HG03064 (cell line): Measurements from ENCODE around the gene TNIK.

ENCODE experiments used
- ATAC-seq: cut with Tn5 transposase; IDR thresholded peaks from one replicate; pipeline ENCODE4 v1.9.1; 2021; ENCODE audit warnings: low read depth; ENCODE audit not compliant: unreplicated experiment

Gene TNIK

DNA sequence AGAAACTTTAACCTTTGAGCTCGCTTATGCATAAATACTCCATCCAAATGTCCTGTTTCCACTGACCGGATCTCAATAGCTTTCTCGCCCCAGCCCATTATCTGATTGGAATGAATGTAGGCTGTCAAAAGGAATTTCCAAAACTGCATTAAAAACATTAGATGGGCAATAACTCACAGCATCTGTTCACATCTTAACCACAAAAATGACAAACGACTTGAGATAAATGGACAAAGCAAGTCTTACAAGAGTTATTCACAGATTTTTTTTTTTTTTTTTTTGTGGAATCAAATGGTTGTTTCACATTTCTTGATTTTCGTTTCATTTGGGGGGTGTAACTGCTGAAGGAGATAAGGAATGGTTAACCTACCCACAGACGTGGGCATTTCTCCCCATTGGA lies 394.0 kb downstream of the TNIK start:
- no peak for ATAC-seq

DNA sequence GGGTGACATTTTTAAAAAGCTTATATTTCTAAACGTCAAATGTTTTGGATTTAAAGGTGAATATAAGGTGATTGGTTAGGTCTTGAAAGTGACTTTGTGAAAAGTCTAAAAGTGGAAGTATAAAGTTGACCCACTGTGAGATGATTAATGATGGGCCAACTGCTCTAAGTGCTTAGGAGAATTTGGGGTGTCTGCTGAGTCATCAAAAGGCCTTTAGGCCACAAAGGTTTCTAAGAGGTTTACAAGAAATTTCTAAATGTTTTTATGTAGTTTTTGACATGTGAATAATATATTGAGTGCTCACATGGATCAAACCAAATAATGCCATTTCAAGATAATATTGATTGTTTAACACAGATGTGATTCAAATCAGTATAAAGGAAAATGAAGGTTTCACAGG lies 394.5 kb downstream of the TNIK start:
- ATAC-seq: no peak

DNA sequence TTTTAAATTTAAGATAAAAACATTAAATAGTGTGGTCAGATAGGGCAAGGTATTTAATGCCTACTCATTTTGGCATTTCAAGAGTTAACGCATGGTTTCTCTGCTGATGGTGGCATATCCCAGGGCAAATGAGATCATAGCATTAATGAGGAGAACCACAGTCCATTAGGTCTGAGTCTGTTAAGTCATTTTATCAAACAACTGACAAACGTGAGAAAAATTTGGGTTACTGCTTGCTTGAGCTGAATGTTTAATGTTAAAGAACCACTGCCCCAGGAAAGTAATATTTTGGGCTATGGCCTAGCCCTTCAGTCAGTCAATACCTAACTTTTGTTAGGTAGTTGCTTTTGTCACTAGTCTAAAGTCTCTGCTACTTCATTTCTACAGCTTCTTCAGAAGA lies 395.7 kb downstream of the TNIK start:
- ATAC-seq: no peak

DNA sequence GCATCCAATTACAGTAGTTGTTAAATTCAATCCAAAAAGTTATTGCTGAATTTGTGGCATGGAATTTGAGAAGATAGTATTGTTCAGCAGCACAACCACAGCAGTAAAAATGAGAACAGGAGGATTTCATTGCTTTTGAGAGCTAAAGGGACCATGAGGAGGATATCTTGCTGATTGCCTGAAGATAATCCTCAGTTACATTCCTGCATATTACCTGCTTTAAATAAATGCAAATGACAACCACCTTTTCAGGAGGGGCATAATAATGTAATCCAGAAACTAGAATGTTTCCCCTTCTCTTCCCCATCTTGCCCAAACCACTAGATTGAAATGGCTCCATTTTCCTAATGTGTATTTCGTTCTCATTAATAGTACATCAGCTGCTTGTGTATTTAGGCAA lies 398.5 kb downstream of the TNIK start:
- no peak for ATAC-seq

DNA sequence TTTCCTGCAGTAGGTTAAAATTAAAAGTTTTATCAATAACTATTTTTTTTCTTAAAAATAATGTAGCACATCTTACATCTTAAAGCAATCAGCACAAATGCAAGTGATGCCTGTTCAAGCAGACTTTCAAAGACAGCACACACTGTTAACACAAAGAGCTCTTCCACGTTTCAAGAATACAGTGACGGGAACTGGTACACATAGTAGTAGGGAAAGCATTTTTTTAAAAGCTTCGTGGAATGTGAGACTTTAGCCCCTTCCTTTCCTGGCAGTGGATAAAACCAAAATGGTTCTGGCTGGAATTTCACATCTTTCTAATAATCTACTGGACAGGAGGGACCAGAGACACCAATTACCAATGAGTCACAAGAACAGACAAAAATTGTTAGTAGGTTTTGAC lies 400.2 kb downstream of the TNIK start:
- no peak for ATAC-seq

DNA sequence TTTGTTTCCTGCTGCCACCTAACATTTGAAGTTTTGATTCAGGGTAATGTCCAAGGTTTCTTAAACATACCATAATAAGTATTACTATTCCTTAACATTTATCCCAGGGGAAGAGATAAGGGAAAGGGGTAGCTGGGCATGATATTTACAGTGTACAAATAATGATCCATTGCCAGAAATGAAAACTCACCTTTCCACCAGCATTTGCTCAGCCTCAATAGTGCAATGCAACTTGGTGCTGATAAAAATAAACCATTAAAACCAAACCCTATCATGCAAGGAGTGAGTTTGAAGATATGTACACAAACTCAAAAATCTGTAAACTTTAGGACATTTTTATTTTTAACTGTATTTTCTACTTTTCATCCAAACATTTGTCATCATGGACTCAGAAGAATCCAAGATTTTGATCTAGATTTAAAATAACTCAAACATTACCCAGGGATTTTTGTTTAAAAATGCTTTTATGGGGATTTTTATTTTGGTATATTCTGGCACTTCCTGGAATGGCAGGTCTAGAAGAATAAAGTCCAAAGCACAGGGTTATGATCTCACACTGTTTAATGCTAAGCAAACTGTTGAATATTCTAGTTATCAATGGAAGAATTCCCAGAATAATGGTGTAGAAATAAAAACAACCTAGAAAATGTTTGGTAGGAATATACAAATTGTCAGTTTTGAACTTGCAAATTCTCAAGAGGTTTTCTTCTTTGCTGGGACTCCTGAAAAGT lies 401.2 kb downstream of the TNIK start:
- ATAC-seq: no peak

DNA sequence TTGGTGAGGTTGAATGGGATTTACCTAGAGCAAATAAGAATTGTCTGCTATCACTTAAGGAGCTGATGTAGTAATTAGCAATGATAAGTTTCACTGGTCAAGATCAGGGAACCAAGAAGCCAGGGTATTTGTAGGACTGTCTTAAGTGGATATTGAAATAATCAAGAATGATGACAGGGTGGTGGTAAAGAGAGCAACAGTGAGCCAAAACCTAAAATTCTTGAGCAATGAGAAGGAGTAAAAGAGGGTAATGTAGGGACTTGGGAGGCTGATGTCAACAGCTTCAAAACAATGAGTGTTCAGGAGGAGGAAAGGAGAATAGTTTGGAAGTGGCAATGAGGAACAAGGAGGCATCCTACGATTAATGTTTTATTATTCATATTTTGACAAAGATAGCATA lies 402.1 kb downstream of the TNIK start:
- no peak for ATAC-seq

DNA sequence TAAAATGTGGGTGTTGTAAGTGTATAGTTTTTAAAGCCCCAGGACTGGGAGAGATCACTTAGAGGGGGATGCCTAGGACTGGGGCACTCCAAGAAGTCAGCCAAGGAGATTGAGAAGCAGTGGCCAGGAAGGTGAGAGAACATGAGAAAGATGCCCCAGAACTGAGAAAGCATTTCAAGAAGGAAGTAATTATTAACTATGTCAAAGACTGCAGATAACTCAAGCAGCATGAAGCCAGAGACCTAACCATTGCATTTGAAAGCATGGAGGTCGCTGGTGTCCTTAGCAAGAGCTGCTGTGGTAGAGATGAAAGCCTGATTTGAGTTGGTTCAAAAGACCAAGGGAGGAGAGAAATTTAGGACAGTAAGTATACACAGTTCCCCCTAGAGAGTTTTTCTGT lies 403.1 kb downstream of the TNIK start:
- no peak for ATAC-seq

DNA sequence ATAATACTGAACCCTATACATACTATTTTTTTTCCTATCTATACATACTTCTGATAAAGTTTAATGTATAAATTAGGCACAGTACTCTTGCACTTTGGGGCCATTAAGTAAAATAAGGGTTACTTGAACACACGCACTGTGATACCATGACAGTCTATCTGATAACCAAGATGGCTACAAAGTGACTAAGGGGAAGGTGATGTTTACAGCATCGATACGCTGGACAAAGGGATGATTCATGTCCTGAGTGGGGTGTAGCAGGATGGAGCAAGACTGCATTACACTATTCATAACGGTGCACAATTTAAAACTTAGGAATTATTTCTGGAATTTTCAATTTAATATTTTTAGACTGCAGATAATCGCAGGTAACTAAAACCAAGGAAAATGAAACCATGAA lies 403.7 kb downstream of the TNIK start:
- no peak for ATAC-seq

DNA sequence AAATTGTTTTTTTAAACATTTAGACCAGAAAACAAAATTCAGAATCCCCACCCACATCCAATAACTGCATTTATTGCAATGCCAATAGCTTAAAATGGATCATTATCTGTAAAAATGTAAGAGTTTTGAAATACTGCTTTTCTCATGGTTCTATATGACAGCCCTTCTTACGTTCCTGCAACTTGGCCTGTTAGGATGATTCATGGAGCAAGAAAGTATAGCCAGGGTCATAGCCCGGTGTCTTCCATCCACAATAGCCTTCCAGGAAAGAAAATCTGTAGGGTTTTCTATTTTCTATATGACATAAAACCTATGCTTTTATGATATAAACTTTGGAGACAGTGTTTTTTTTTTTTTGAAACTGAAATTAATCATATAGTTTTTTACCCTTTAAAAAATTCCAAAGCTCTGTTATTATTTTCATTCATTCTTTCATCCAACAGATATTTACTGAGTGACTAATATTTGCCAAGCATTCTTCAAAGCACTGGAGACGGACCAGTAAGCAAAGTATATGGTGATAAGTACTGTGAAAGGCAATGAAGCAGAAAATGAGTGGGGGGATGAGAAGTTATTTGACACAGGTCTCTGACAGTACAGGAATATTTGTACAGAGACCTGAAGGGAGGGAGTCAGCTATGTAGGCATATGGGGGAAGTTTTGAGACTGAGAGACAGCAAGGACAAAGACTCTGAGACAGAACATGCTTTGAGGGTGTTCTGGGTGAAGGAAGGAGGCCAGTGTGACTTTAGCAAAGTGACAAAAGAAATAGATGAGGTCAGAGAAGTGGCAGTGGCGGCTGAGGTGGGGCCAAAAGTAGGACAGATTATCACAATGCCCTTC lies 404.6 kb downstream of the TNIK start:
- no peak for ATAC-seq

DNA sequence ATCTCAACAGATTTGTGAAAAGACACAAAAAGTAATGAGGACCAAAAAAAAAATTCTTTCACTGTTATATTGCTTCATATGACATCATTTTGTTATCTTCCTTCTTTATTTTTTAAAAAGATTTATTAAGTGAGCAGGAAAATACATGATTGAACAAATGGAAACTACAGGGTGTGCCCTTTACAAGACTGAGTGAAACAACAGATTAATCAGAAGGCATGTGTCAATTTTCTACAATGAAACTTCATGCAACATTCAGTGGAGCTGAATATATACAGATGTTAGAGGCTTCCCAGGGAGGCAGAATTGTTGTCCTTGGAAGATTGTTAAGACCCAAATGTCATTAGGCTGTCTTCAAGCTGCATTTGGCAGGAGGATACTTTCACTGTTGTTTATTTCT lies 405.3 kb downstream of the TNIK start:
- ATAC-seq: no peak

DNA sequence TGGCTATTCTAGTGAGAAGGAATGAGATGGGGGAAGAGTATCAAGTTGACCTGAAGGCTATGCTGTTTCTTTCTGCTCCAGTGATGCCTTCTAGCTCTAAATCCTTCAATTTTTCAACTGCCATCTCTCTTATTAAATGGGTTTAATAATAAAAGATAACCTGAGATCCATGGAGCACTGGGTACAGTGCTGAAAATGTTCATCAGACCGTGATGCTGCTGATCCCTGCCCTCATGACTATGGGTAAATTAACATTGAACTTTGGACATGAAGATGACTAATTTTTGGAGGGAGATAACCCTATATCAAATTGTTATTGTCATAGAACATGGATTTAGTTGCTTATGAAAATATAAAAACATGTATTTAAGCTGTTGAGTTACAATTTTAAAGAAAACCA lies 406.0 kb downstream of the TNIK start:
- ATAC-seq: no peak

DNA sequence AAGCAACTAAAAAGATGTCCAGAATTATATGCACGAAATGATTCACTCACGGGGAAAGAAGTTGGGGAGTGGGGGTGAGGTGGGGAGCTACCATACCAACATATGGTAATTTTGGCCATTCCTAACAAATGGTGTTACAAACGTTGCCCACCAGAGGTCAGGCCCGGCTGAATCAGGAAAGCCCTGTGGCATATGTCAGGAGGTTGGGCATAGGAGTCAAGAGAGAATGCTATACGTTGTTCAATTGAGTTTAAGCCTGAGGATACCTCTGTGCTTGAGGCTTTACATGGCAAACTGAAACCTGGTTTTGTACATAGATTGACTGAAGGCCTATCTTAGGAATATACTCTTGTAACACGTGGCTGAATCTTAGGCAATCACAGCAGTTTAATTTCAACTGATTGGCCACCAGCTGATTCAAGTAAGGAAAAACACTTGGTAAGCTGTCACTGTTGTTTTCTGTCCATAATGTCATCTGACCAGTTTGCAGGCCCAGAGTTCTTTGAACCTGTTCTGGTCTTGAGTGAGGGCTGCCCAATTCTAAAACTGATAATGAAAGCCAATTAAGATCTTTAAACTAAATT lies 410.3 kb downstream of the TNIK start:
- peak; percentile 68 for ATAC-seq

DNA sequence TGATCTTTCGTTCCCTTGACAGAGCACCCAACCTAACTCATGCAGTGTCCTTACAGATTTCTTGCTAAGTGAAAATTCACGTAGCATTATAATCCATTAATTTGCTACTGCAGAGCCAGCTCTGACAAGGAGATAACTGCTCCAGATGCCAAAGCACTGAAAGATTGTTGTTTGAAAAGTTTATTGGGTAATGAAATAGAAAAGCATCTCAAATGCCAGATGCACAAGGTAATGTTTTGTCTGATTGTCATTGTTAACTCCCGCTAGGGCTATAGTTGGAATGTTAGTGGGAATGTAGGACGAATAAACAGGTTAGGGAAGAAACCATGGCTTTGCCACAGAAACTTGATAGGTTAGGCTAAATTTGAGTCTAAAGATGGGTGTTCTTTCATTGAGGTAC lies 413.4 kb downstream of the TNIK start:
- ATAC-seq: no peak

DNA sequence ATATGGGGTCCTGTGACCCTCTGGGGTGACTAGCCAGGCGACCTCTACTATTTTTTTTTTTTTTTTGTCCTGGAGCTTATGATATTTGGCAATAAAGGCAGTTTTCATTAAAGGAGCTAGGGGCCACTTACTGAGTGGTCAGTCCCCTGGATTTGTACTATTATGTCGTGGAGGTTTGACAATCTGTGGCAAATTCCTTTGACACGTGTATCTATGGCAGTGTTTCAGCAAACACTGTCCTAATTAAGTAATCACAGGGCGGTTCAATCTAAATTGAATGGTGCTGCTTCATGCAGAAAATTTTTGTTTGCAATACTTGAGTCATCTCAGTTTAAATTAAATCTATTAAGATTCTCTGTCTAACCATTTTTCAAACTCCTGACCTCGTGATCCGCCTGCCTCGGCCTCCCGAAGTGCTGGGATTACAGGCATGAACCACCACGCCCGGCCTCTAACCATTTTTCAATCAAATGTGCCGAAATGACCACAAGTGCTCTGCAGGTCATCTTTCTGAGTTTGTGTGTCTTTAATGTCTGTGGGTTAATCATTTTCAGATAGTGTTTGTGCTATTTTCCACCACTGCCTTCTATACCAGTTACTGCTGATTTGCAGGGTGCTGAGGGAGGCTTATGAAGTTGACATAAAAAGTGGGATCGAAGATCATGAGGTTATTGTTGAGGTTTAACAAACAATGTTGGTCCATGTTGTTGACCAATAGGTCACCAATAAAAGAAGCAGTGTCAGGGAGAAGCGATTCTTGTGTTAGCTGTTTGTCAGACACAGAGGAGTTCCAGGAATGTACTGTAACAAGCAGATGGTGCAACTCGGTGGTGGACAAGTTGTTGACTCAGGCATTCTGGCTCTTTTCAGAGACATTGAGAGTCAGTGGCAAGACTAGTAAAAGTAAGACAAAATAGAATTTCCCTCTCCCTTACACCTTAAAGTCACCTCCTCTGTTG lies 415.1 kb downstream of the TNIK start:
- ATAC-seq: no peak

DNA sequence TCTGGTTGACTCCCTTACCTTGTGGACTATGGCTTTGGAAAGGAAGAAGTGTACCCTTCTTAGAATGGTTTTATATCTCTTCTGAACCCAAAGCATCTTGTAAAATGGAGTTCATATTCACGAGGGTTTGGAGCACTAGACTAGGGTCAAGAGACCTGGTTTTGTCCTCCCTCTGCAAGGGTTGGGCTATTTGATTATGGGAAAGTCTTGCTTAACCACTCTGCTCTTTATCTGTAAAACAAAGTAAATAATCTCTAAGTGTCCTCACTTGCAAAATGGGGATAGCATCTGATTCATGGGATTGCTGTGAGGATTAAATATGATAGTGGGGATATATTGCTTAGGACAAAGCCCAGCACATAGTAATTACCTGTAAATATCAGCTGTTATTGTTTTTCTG lies 415.8 kb downstream of the TNIK start:
- no peak for ATAC-seq

DNA sequence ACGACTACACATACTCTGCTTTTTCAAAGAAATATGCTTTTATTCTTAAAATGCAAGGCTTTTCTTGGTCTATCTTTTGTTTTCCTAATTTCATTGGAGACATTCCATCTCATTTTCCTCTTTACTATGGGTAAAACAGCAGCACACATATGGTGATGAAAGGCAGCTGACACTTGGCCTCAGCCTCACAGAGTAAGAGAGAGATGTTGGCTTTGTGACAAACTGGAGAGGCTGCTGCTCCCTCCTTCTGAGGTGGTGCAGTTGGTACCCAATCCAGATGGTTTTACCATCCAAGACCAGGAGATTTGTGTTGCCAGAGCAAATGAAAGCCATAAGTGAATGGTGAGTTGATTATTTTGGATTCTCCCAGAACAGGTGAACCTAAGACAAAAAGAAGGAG lies 420.5 kb downstream of the TNIK start:
- no peak for ATAC-seq

DNA sequence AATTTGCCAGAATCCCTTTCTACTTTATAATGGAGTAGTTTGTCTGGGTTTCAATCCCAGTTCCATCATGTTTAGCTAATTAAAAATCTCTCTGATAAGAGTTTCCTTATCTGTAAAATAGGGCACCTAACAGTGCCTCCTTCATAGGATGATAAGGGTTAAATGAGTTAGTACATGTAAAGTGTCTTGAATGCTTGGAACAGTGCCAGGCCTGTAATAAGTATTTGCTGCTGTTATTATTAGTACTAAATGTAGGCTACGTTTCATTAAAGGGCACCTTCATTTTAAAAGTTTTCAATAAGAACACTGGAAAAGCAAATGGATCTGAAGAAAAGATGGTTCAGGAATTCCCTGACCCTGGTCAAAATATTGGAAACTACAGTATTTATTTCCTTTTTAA lies 421.9 kb downstream of the TNIK start:
- no peak for ATAC-seq

DNA sequence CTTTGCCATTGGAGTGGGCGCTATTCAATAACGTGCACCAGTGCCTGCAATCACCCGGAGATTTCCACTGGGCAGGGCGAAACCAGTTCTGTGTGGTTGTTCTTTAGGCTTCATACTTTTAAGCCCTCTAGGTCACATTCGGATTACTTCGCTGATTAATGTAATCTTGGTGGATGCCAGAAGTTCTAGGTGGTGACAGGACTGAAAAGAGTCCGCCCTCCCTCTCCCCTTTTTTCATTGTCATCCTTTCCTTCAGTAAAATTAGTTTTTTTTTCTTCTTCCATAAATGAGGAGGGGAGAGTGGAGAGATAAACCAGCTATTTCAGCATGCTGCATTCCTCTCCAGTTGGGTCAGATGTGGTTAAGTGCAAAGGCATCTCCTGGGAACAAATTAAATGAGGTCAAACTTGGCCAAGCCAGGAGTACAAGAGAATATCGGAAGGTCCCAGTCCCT lies 431.4 kb downstream of the TNIK start:
- ATAC-seq: no peak

DNA sequence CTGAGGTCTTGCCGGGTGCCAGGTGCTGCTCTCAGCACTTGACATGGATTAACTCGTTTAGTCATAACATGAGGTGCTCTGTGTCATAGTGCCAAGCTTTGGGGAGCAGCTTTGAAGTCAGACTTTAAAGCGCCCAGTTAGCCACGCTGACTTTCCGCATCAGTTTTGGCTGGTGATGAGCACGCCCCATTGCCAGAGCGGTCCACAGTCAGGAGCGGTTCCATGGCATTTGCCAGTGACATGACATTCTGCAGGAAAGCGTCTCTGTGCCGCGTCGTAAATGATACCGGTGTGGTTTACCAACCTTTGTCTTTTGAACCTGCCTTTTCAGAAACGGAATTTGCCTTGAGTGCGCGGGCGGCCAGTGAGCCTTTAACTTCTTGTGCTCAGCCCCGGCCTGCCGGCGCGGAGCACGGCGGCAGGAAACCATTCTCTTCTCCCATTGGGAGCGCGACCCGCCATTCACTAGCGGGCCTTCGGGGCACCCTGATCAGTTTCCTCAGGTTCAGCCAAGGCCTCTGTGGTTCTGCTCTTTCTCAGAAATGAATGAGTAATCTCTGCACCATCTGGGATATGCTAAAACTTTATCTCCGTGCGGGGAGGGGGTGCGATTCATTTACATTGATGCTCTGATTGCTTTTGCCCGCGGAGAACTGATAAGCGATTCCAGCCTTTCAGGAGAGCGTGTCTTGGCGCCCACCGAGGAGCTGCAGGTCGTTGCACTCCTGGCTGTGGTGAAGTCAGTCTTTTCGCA lies 432.0 kb downstream of the TNIK start:
- ATAC-seq: no peak
